Measurements from ENCODE around the gene CACNA1S.
A peak's percentile ranks its signal among the peaks of the same experiment; 100 is the strongest.

DNA sequence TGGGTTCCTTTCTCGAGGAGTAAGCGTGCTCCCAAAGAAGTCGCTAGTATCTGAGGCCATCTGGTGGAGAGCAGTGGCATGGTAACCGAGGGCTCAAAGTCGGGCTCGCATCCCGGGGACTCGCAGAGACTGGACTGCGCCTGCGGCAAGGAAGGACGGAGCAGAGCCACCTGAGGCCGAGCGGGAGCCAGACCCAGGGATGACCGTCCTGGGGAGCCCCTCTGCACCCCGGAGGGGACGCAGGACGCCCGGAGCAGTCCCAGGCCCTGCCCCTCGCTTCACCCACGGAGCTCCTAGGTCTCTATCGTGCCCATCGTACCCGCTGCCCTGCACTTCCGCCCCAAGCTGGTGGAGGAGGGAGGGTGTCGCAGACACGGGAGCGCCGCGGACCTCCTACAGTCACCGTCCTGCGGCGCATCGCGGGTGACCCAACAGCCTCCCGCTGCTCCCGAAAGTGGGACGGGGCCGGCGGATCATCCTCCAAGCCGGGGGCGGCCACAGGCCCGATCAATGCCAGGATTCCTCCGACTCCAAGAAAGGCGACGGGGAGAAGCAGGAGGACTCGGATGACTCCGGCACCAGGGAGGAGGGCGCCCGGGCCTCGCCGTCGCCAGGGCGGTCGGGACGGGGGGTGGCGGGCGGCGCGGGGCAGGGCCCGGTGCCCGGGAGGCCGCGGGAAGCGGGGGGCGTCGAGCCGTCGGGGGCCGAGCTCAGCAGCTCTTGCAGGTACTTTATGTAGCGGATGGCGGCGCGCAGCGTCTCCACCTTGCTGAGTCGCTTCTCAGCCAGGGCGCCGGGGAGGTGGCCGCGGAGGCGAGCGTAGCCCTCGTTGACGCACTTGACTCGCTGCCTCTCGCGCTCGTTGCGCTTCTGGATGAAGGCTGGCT, 2.3 kb upstream of the CACNA1S start:
- TF ChIP-seq CTCF (IDR thresholded peaks at IDR 0.05 in 8 of 11, conservative IDR thresholded peaks at IDR 0.05 in 3 of 11) (peak; percentile 51 to 89 (median 84)), POLR2AphosphoS5 (IDR thresholded peaks at IDR 0.05) (peak; percentile 52 to 63 (median 60))
